ENCODE data around the gene HSPA6. TPM values are rescaled to one million over a fixed set of nuclear protein-coding genes. Genes with fewer than 3 reads are reported as not detected.

The HSPA6 gene
- polyA plus RNA-seq, 1 donor (not counting 4 experiments of a cell fraction or from before 2014, with no cell fraction given) = 0.26 TPM

GRCh38 chr1:161499099-161500039 lies 25.0 kb upstream of the HSPA6 start:
- Histone ChIP-seq H3K9me3 (ENCODE audit: control insufficient read depth, low read depth, low read length) (no peaks in the 10 kb centered on the region), H3K79me2 (ENCODE audit: control insufficient read depth, insufficient read depth, low read length) (no peaks in the 10 kb centered on the region), H3K9ac (ENCODE audit: control insufficient read depth, extremely low read depth, insufficient read depth, low read length) (no peak overlapping the region), H3K4me2 (ENCODE audit: control insufficient read depth, extremely low read depth, insufficient read depth, low read depth, low read length) (no peak overlapping the region), H3K4me1 (ENCODE audit: control insufficient read depth, extremely low read depth, insufficient read depth, low read length) (no peaks in the 10 kb centered on the region), H3K4me3 (ENCODE audit: control insufficient read depth in 2 of 3, extremely low read depth in 1 of 3, insufficient read depth in 2 of 3, low read depth in 1 of 3, low read length in 3 of 3) (no peak overlapping the region), H2AFZ (ENCODE audit: control insufficient read depth, low read length) (no peak overlapping the region), H4K20me1 (ENCODE audit: control insufficient read depth, extremely low read depth, insufficient read depth, low read length) (no peaks in the 10 kb centered on the region), H3K27ac (ENCODE audit: control insufficient read depth, insufficient read depth, low read length) (no peak overlapping the region), H3K27me3 (ENCODE audit: control insufficient read depth, extremely low read depth, insufficient read depth, low read length) (peaks cover 3% of the 10 kb centered on the region), H3K9me1 (ENCODE audit: control insufficient read depth, extremely low read depth, insufficient read depth, low read length) (no peaks in the 10 kb centered on the region), H3K36me3 (ENCODE audit: control insufficient read depth in 2 of 2, extremely low read depth in 1 of 2, insufficient read depth in 2 of 2, low read length in 2 of 2) (no peaks in the 10 kb centered on the region)
- TF ChIP-seq EZH2 (IDR thresholded peaks at IDR 0.05; ENCODE audit: low read length) (no peak), CTCF (optimal IDR thresholded peaks at IDR 0.05 in 1 of 3, IDR thresholded peaks at IDR 0.05 in 1 of 3, conservative IDR thresholded peaks at IDR 0.05 in 1 of 3; ENCODE audit: extremely low read depth in 1 of 3, insufficient read depth in 2 of 3, low read length in 3 of 3) (no peak)
- FAIRE-seq = no peak
- dilution Hi-C loops (cut with MboI; ENCODE audit: extremely low pct_ligation_motif_present, low sequenced_read_pairs) = no loop called here
- no peak for DNase-seq (ENCODE audit: low read depth, low spot score)

GRCh38 chr1:161501234-161501633 lies 23.1 kb upstream of the HSPA6 start:
- Histone ChIP-seq H3K9me3 (ENCODE audit: control insufficient read depth, low read depth, low read length) (no peaks in the 10 kb centered on the region), H3K9ac (ENCODE audit: control insufficient read depth, extremely low read depth, insufficient read depth, low read length) (no peak overlapping the region), H3K27me3 (ENCODE audit: control insufficient read depth, extremely low read depth, insufficient read depth, low read length) (peaks cover 3% of the 10 kb centered on the region), H3K36me3 (ENCODE audit: control insufficient read depth in 2 of 2, extremely low read depth in 1 of 2, insufficient read depth in 2 of 2, low read length in 2 of 2) (no peaks in the 10 kb centered on the region), H2AFZ (ENCODE audit: control insufficient read depth, low read length) (no peak overlapping the region), H3K9me1 (ENCODE audit: control insufficient read depth, extremely low read depth, insufficient read depth, low read length) (no peaks in the 10 kb centered on the region), H3K4me1 (ENCODE audit: control insufficient read depth, extremely low read depth, insufficient read depth, low read length) (no peaks in the 10 kb centered on the region), H3K27ac (ENCODE audit: control insufficient read depth, insufficient read depth, low read length) (no peak overlapping the region), H3K4me2 (ENCODE audit: control insufficient read depth, extremely low read depth, insufficient read depth, low read depth, low read length) (no peak overlapping the region), H3K79me2 (ENCODE audit: control insufficient read depth, insufficient read depth, low read length) (no peaks in the 10 kb centered on the region), H3K4me3 (ENCODE audit: control insufficient read depth in 2 of 3, extremely low read depth in 1 of 3, insufficient read depth in 2 of 3, low read depth in 1 of 3, low read length in 3 of 3) (no peak overlapping the region), H4K20me1 (ENCODE audit: control insufficient read depth, extremely low read depth, insufficient read depth, low read length) (no peaks in the 10 kb centered on the region)
- dilution Hi-C loops (cut with MboI; ENCODE audit: extremely low pct_ligation_motif_present, low sequenced_read_pairs) = no loop called here
- DNase-seq (ENCODE audit: low read depth, low spot score) (no peak), FAIRE-seq (no peak)
- TF ChIP-seq EZH2 (IDR thresholded peaks at IDR 0.05; ENCODE audit: low read length) (no peak), CTCF (optimal IDR thresholded peaks at IDR 0.05 in 1 of 3, IDR thresholded peaks at IDR 0.05 in 1 of 3, conservative IDR thresholded peaks at IDR 0.05 in 1 of 3; ENCODE audit: extremely low read depth in 1 of 3, insufficient read depth in 2 of 3, low read length in 3 of 3) (no peak)
